Thoracic aorta (tissue), 2 donors: ENCODE results near the gene OR8K5. TPM values are rescaled to one million over a fixed set of nuclear protein-coding genes. Genes with fewer than 3 reads are reported as not detected.

Source experiments
- ATAC-seq: fragments of 150-250 bp; one replicate; pipeline ENCODE4 v1.8.0; 2017; ENCODE audit warnings: low read depth; ENCODE audit not compliant: insufficient number of reproducible peaks, low FRiP score
- DNase-seq: peaks from one replicate; pipeline ENCODE4 v3.0.0-alpha.2; 2020; ENCODE audit warnings: low spot score
- H3K27ac ChIP-seq, 2 donors: fragments of 200-600 bp; sonication (generic); 1 replicate in 1 of 2; 2 replicates in 1 of 2; pipeline ENCODE4 v1.5.1; 2016; ENCODE audit warnings: mild to moderate bottlenecking in 2 of 2, moderate library complexity in 2 of 2
- H3K27me3 ChIP-seq: fragments of 200-600 bp; sonication (generic); replicated peaks from 2 replicates; pipeline ENCODE4 v1.6.0; 2016; ENCODE audit warnings: mild to moderate bottlenecking; ENCODE audit not compliant: insufficient read depth
- H3K36me3 ChIP-seq: fragments of 200-600 bp; sonication (generic); one replicate; pipeline ENCODE4 v1.5.1; 2016
- H3K4me1 ChIP-seq, 2 donors: fragments of 200-600 bp; sonication (generic); 1 replicate in 1 of 2; 2 replicates in 1 of 2; pipeline versions ENCODE4 v1.5.1 to v1.6.0; 2016; ENCODE audit warnings: low read depth in 2 of 2, mild to moderate bottlenecking in 1 of 2; ENCODE audit not compliant: control insufficient read depth in 1 of 2
- H3K4me3 ChIP-seq: fragments of 200-600 bp; sonication (generic); 2 replicates; pipeline ENCODE4 v1.5.1; 2016; ENCODE audit warnings: mild to moderate bottlenecking
- H3K9me3 ChIP-seq: fragments of 200-600 bp; sonication (generic); 2 replicates; pipeline ENCODE4 v1.5.1; 2016
- CTCF ChIP-seq: fragments of 200-600 bp; sonication (generic); IDR thresholded peaks from one replicate; pipeline ENCODE4 v1.5.1; 2019; ENCODE audit warnings: antibody characterized with exemption
- total RNA-seq, 2 donors: library from RNA; depleted of rRNA; stranded (reverse); fragments of >200 nt; gene quantifications; one replicate each; pipeline versions ENCODE4 v1.1.0 to v1.2.3, GENCODE V29; 2016

The OR8K5 gene
- not detected for total RNA-seq

- H3K4me3 ChIP-seq: no peak within 1 kb of the TSS
- no peak for TF ChIP-seq CTCF
- H3K27ac ChIP-seq: no peak within 1 kb of the TSS
- H3K9me3 ChIP-seq: no peaks in the 10 kb centered on the region
- no peaks in the 10 kb centered on the region for H3K27me3 ChIP-seq
- DNase-seq: no peak
- no peaks in the 10 kb centered on the region for H3K36me3 ChIP-seq
- no peak for ATAC-seq
- H3K4me1 ChIP-seq: no peaks in the 10 kb centered on the region
Observed at GRCh38 chr11:56160217-56160616, at the start of gene OR8K5. TSS of gene OR8K5 (minus strand) at chr11:56160317. CDS start at chr11:56160317, 0 bp downstream.

- no peak overlapping the region for H3K27ac ChIP-seq
- ATAC-seq (no peak), DNase-seq (no peak)
- no peak overlapping the region for H3K4me3 ChIP-seq
- no peaks in the 10 kb centered on the region for H3K4me1 ChIP-seq
- H3K9me3 ChIP-seq: no peaks in the 10 kb centered on the region
- H3K36me3 ChIP-seq: no peaks in the 10 kb centered on the region
- H3K27me3 ChIP-seq: no peaks in the 10 kb centered on the region
- TF ChIP-seq CTCF: no peak
Observed at GRCh38 chr11:56207790-56208189, 47.7 kb upstream of the OR8K5 start.

GRCh38 chr11:56197367-56197766 lies 37.2 kb upstream of the OR8K5 start:
- no peak for DNase-seq
- H3K36me3 ChIP-seq: no peaks in the 10 kb centered on the region
- H3K4me1 ChIP-seq: no peaks in the 10 kb centered on the region
- no peaks in the 10 kb centered on the region for H3K27me3 ChIP-seq
- no peak overlapping the region for H3K4me3 ChIP-seq
- no peak for ATAC-seq
- H3K27ac ChIP-seq: no peak overlapping the region
- H3K9me3 ChIP-seq: no peaks in the 10 kb centered on the region
- no peak for TF ChIP-seq CTCF

- ATAC-seq: no peak
- DNase-seq: no peak
- H3K4me3 ChIP-seq: no peak overlapping the region
- H3K27ac ChIP-seq: no peak overlapping the region
- no peaks in the 10 kb centered on the region for H3K4me1 ChIP-seq
- TF ChIP-seq CTCF: no peak
- no peaks in the 10 kb centered on the region for H3K9me3 ChIP-seq
- H3K27me3 ChIP-seq: no peaks in the 10 kb centered on the region
- H3K36me3 ChIP-seq: no peaks in the 10 kb centered on the region
Observed at GRCh38 chr11:56196705-56197104, 36.6 kb upstream of the OR8K5 start.

- Histone ChIP-seq H3K9me3 (no peaks in the 10 kb centered on the region), H3K4me3 (no peak overlapping the region), H3K27ac (no peak overlapping the region), H3K4me1 (no peaks in the 10 kb centered on the region), H3K27me3 (no peaks in the 10 kb centered on the region), H3K36me3 (no peaks in the 10 kb centered on the region)
- no peak for ATAC-seq
- no peak for DNase-seq
- TF ChIP-seq CTCF: no peak
Observed at GRCh38 chr11:56188602-56189001, 28.5 kb upstream of the OR8K5 start.
